Measurements from ENCODE around the gene MEOX2.

- TF ChIP-seq REST (IDR thresholded peaks at IDR 0.05; ENCODE audit: insufficient replicate concordance, low read depth) (no peak), CTCF (IDR thresholded peaks at IDR 0.05; ENCODE audit: insufficient read depth, low read length) (no peak), POLR2AphosphoS5 (IDR thresholded peaks at IDR 0.05; ENCODE audit: low read depth) (no peak), SPI1 (IDR thresholded peaks at IDR 0.05; ENCODE audit: borderline replicate concordance, low read depth) (no peak), GABPA (IDR thresholded peaks at IDR 0.05; ENCODE audit: low read depth) (no peak)
Observed at GRCh38 chr7:15618275-15618674, 68.2 kb downstream of the MEOX2 start.
